ENCODE measurements around the gene XCR1.
"Not testable (repeated sequence)": the region's sequence is repeated elsewhere in the genome, so short reads cannot be mapped to it uniquely, and the experiment has no call there.

XCR1 gene

DNA sequence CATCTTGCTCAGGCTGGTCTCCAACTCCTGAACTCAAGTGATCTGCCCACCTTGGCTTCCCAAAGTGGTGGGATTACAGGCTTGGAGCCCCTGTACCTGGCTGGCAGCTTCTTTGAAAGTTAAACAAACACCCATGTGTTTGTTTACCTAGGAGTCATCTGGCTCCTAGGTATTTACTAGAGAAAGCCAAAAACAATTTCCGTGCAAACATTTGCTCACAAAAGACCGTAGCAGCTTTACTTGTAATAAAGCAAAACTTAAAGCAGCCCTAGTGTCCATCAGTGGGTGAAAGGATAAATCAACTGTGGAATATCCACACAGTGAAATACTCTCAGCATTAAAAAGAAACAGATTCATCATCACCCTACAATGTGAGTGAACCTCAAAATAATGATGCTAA lies 29.4 kb upstream of the XCR1 start:
- H2BK12ac ChIP-seq (ENCODE audit: low read length in 2 of 2) = no peak overlapping the region

DNA sequence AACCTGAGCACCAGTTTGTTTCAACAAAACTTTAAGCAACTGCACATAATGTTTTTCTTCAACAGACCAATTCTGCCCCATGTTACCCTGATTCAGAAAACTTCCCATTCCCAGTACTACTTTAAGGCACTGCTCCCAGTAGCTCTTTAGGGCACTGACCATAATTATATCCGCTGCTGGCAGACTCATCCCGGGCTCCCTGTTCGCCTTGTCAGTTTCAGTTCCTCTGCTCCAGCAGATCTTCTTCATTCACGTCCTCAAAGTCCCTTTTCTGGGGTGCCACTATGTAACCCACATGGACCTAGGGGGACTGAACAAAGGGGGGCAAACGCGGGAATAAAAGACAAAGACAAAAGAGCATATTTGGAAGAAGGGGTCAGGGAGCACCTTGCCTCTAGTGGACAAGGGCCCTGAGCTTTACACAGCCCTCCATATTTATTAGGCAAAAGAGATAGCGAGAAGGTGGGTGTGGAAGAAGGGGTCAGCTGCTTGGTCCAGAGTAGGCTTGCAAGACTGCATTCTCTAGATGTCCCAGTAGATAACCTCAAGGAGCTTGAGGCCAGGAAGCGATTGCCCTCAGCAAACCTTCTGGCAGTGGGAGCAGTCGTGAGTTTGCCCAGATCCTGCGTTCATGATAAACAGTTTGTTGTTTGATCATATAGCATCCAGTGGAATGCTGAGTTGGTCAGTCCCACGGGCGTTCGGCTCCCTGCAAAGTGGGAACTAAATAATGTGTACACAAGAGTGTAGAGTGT lies 26.7 kb upstream of the XCR1 start:
- not testable (repeated sequence) for H2AFZ ChIP-seq (ENCODE audit: low read depth, low read length); H2BK15ac ChIP-seq (ENCODE audit: low read depth, poor library complexity, severe bottlenecking); H3K27ac ChIP-seq (ENCODE audit: low read length, poor library complexity, severe bottlenecking); H4K8ac ChIP-seq (ENCODE audit: low read length); H2BK12ac ChIP-seq (ENCODE audit: low read length in 2 of 2); DNase-seq; H3K4me1 ChIP-seq (ENCODE audit: control insufficient read depth, insufficient read depth, low read depth, low read length); H3K4me3 ChIP-seq (ENCODE audit: insufficient read depth in 1 of 2, low read depth in 1 of 2, low read length in 2 of 2); H2BK120ac ChIP-seq (ENCODE audit: low read depth, low read length); H3K9ac ChIP-seq (ENCODE audit: low read length); H3K18ac ChIP-seq (ENCODE audit: low read depth in 1 of 2, low read length in 2 of 2); H3K36me3 ChIP-seq (ENCODE audit: control insufficient read depth in 1 of 2, insufficient read depth in 2 of 2, low read depth in 1 of 2, low read length in 2 of 2); H2BK5ac ChIP-seq (ENCODE audit: low read depth, low read length, poor library complexity, severe bottlenecking); H3K14ac ChIP-seq (ENCODE audit: low read length in 2 of 2); H3K4me2 ChIP-seq (ENCODE audit: low read length, poor library complexity, severe bottlenecking); H3K79me1 ChIP-seq (replicated peaks; ENCODE audit: low read length, poor library complexity, severe bottlenecking); H3K23ac ChIP-seq (ENCODE audit: low read length in 2 of 2); H2AK5ac ChIP-seq (ENCODE audit: low read length, severe bottlenecking); H4K91ac ChIP-seq (ENCODE audit: low read length); H3K9me3 ChIP-seq (ENCODE audit: control insufficient read depth, low read length); H3K4ac ChIP-seq (ENCODE audit: low read depth in 1 of 2, low read length in 2 of 2)
- 74% methylated on average over 13 of the region's 13 CpGs for WGBS
- peaks cover 8 to 22% of the 10 kb centered on the region in 2 experiments for H3K27me3 ChIP-seq (ENCODE audit: control insufficient read depth in 1 of 2, insufficient read depth in 1 of 2, low read length in 2 of 2)

More for the DNA sequence above, 29.4 kb upstream of the XCR1 start:
- no peak overlapping the region for H3K18ac ChIP-seq (ENCODE audit: low read depth in 1 of 2, low read length in 2 of 2)
- peaks cover 8 to 32% of the 10 kb centered on the region in 2 experiments for H3K27me3 ChIP-seq (ENCODE audit: control insufficient read depth in 1 of 2, insufficient read depth in 1 of 2, low read length in 2 of 2)
- no peak overlapping the region for H2AFZ ChIP-seq (ENCODE audit: low read depth, low read length)
- no peak overlapping the region for H2BK5ac ChIP-seq (ENCODE audit: low read depth, low read length, poor library complexity, severe bottlenecking)
- H4K8ac ChIP-seq (ENCODE audit: low read length) = no peak overlapping the region
- no peak overlapping the region for H4K91ac ChIP-seq (ENCODE audit: low read length)
- H2AK5ac ChIP-seq (ENCODE audit: low read length, severe bottlenecking) = no peak overlapping the region
- H3K14ac ChIP-seq (ENCODE audit: low read length in 2 of 2) = no peak overlapping the region
- no peak overlapping the region for H2BK120ac ChIP-seq (ENCODE audit: low read depth, low read length)
- no peak for DNase-seq
- no peak overlapping the region for H3K4me3 ChIP-seq (ENCODE audit: insufficient read depth in 1 of 2, low read depth in 1 of 2, low read length in 2 of 2)
- no peak overlapping the region for H3K27ac ChIP-seq (ENCODE audit: low read length, poor library complexity, severe bottlenecking)
- WGBS = 83% methylated on average over 1 of the region's 2 CpGs
- H3K4ac ChIP-seq (ENCODE audit: low read depth in 1 of 2, low read length in 2 of 2) = no peak overlapping the region
- H3K9ac ChIP-seq (ENCODE audit: low read length) = no peak overlapping the region
- H3K4me2 ChIP-seq (ENCODE audit: low read length, poor library complexity, severe bottlenecking) = no peak overlapping the region
- H3K79me1 ChIP-seq (replicated peaks; ENCODE audit: low read length, poor library complexity, severe bottlenecking) = no peaks in the 10 kb centered on the region
- no peaks in the 10 kb centered on the region for H3K36me3 ChIP-seq (ENCODE audit: control insufficient read depth in 1 of 2, insufficient read depth in 2 of 2, low read depth in 1 of 2, low read length in 2 of 2)
- H3K4me1 ChIP-seq (ENCODE audit: control insufficient read depth, insufficient read depth, low read depth, low read length) = no peaks in the 10 kb centered on the region
- H2BK15ac ChIP-seq (ENCODE audit: low read depth, poor library complexity, severe bottlenecking) = no peak overlapping the region
- H3K23ac ChIP-seq (ENCODE audit: low read length in 2 of 2) = no peak overlapping the region
- no peaks in the 10 kb centered on the region for H3K9me3 ChIP-seq (ENCODE audit: control insufficient read depth, low read length)

- H2BK15ac ChIP-seq (ENCODE audit: low read depth, poor library complexity, severe bottlenecking); H4K8ac ChIP-seq (ENCODE audit: low read length); H3K23ac ChIP-seq (ENCODE audit: low read length in 2 of 2); H3K14ac ChIP-seq (ENCODE audit: low read length in 2 of 2); H2BK120ac ChIP-seq (ENCODE audit: low read depth, low read length); H3K9me3 ChIP-seq (ENCODE audit: control insufficient read depth, low read length); H3K79me1 ChIP-seq (replicated peaks; ENCODE audit: low read length, poor library complexity, severe bottlenecking); H2BK5ac ChIP-seq (ENCODE audit: low read depth, low read length, poor library complexity, severe bottlenecking); H3K36me3 ChIP-seq (ENCODE audit: control insufficient read depth in 1 of 2, insufficient read depth in 2 of 2, low read depth in 1 of 2, low read length in 2 of 2); DNase-seq; H3K18ac ChIP-seq (ENCODE audit: low read depth in 1 of 2, low read length in 2 of 2); H3K9ac ChIP-seq (ENCODE audit: low read length); H2AFZ ChIP-seq (ENCODE audit: low read depth, low read length); H3K27ac ChIP-seq (ENCODE audit: low read length, poor library complexity, severe bottlenecking); H3K4ac ChIP-seq (ENCODE audit: low read depth in 1 of 2, low read length in 2 of 2); H2AK5ac ChIP-seq (ENCODE audit: low read length, severe bottlenecking); H4K91ac ChIP-seq (ENCODE audit: low read length); H3K4me1 ChIP-seq (ENCODE audit: control insufficient read depth, insufficient read depth, low read depth, low read length); H3K4me2 ChIP-seq (ENCODE audit: low read length, poor library complexity, severe bottlenecking); H2BK12ac ChIP-seq (ENCODE audit: low read length in 2 of 2); H3K4me3 ChIP-seq (ENCODE audit: insufficient read depth in 1 of 2, low read depth in 1 of 2, low read length in 2 of 2): not testable (repeated sequence)
- 81% methylated on average over 4 of the region's 8 CpGs for WGBS
- peaks cover 8 to 22% of the 10 kb centered on the region in 2 experiments for H3K27me3 ChIP-seq (ENCODE audit: control insufficient read depth in 1 of 2, insufficient read depth in 1 of 2, low read length in 2 of 2)
Observed at GRCh38 chr3:46053265-46053664, 26.0 kb upstream of the XCR1 start.

DNA sequence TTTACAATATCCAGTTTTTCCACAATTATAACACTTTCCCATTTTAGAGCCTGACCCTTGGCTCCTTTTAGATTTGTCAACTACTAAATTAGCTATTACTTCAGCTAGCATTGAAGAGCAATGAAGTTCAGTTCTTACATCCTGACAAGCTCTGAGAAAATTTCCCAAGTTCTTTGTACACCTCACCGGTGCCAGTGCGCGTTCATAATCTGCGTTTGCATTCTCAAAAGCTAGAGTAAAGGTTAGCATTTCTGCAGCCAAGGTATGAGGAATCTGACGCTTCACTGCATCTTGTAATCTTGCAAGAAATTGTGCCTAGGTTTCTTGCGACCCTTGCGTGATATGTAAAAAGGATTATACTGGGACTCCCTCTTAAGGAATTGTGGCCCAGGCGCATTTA lies 25.2 kb upstream of the XCR1 start:
- Histone ChIP-seq H3K9me3 (ENCODE audit: control insufficient read depth, low read length) (no peaks in the 10 kb centered on the region), H3K27me3 (ENCODE audit: control insufficient read depth in 1 of 2, insufficient read depth in 1 of 2, low read length in 2 of 2) (peaks cover 8 to 22% of the 10 kb centered on the region in 2 experiments), H2AK5ac (ENCODE audit: low read length, severe bottlenecking) (no peak overlapping the region), H3K4me2 (ENCODE audit: low read length, poor library complexity, severe bottlenecking) (no peak overlapping the region), H3K4me3 (ENCODE audit: insufficient read depth in 1 of 2, low read depth in 1 of 2, low read length in 2 of 2) (no peak overlapping the region), H3K4me1 (ENCODE audit: control insufficient read depth, insufficient read depth, low read depth, low read length) (no peaks in the 10 kb centered on the region), H3K18ac (ENCODE audit: low read depth in 1 of 2, low read length in 2 of 2) (no peak overlapping the region), H2BK15ac (ENCODE audit: low read depth, poor library complexity, severe bottlenecking) (no peak overlapping the region), H3K14ac (ENCODE audit: low read length in 2 of 2) (no peak overlapping the region), H3K36me3 (ENCODE audit: control insufficient read depth in 1 of 2, insufficient read depth in 2 of 2, low read depth in 1 of 2, low read length in 2 of 2) (no peaks in the 10 kb centered on the region), H2BK12ac (ENCODE audit: low read length in 2 of 2) (no peak overlapping the region), H4K91ac (ENCODE audit: low read length) (peak overlapping the region; percentile 10), H3K9ac (ENCODE audit: low read length) (no peak overlapping the region), H3K4ac (ENCODE audit: low read depth in 1 of 2, low read length in 2 of 2) (no peak overlapping the region), H2BK120ac (ENCODE audit: low read depth, low read length) (no peak overlapping the region), H3K23ac (ENCODE audit: low read length in 2 of 2) (no peak overlapping the region), H2BK5ac (ENCODE audit: low read depth, low read length, poor library complexity, severe bottlenecking) (no peak overlapping the region), H4K8ac (ENCODE audit: low read length) (no peak overlapping the region), H2AFZ (ENCODE audit: low read depth, low read length) (no peak overlapping the region), H3K27ac (ENCODE audit: low read length, poor library complexity, severe bottlenecking) (no peak overlapping the region), H3K79me1 (replicated peaks; ENCODE audit: low read length, poor library complexity, severe bottlenecking) (no peaks in the 10 kb centered on the region)
- no peak for DNase-seq
- 97% methylated on average over 8 of the region's 8 CpGs for whole genome bisulfite sequencing
